Subcutaneous abdominal adipose tissue (tissue), 5 donors: ENCODE results near the gene NENF.

ENCODE experiments used
- H3K27ac ChIP-seq: one replicate; pipeline ENCODE4 v1.7.0; 2013; ENCODE audit warnings: low read depth, mild to moderate bottlenecking, inconsistent platforms, low read length, moderate library complexity
- H3K27me3 ChIP-seq, 5 donors: one replicate each; pipeline ENCODE4 v1.7.0; 2013; ENCODE audit warnings: low read length in 5 of 5, inconsistent platforms in 1 of 5; ENCODE audit not compliant: control insufficient read depth in 5 of 5, insufficient read depth in 4 of 5
- H3K36me3 ChIP-seq, 5 donors: one replicate each; pipeline ENCODE4 v1.7.0; 2013; ENCODE audit warnings: low read length in 5 of 5; ENCODE audit not compliant: control insufficient read depth in 5 of 5, insufficient read depth in 5 of 5
- H3K4me1 ChIP-seq, 5 donors: one replicate each; pipeline ENCODE4 v1.7.0; 2013; ENCODE audit warnings: low read length in 5 of 5, mild to moderate bottlenecking in 3 of 5, moderate library complexity in 1 of 5; ENCODE audit not compliant: control insufficient read depth in 5 of 5, insufficient read depth in 5 of 5
- H3K4me3 ChIP-seq, 5 donors: one replicate each; pipeline ENCODE4 v1.7.0; 2013; ENCODE audit warnings: low read length in 5 of 5, low read depth in 1 of 5
- H3K9ac ChIP-seq, 5 donors: one replicate each; pipeline ENCODE4 v1.7.0; 2013; ENCODE audit warnings: low read length in 5 of 5, mild to moderate bottlenecking in 4 of 5, moderate library complexity in 3 of 5
- H3K9me3 ChIP-seq, 5 donors: one replicate each; pipeline ENCODE4 v1.7.0; 2013; ENCODE audit warnings: low read length in 5 of 5; ENCODE audit not compliant: control insufficient read depth in 5 of 5
- donor health status: healthy.
- donor health status: healthy.
- donor health status: healthy.
- donor health status: healthy.
- donor health status: healthy.

The NENF gene

DNA sequence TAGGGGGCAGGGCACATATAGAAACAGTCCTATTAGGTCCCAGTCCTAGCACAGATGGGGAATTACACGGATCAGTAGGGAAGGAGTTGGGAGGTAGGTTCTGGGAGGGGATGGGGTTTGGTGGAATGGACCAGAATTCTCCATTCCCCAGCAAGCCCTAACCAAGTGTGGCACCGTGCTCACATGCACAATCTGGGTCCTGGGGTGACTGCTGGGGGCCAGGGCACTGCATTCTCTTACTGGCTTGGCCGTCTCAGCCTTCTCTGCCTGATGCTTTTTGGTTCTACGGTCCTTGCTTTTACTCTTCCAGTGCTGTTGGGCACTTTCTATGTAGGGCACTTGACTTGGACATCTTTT is 53.9 kb downstream of the NENF start:
- H3K36me3 ChIP-seq, result no peaks in the 10 kb centered on the region
- H3K9me3 ChIP-seq, result no peaks in the 10 kb centered on the region
- H3K27me3 ChIP-seq, result peaks cover 0 to 7% (median 0%) of the 10 kb centered on the region in 5 donors
- no peak overlapping the region for H3K27ac ChIP-seq
- H3K9ac ChIP-seq, result no peak overlapping the region
- peaks cover 5 to 32% (median 8%) of the 10 kb centered on the region in 5 donors for H3K4me1 ChIP-seq
- no peak overlapping the region for H3K4me3 ChIP-seq

DNA sequence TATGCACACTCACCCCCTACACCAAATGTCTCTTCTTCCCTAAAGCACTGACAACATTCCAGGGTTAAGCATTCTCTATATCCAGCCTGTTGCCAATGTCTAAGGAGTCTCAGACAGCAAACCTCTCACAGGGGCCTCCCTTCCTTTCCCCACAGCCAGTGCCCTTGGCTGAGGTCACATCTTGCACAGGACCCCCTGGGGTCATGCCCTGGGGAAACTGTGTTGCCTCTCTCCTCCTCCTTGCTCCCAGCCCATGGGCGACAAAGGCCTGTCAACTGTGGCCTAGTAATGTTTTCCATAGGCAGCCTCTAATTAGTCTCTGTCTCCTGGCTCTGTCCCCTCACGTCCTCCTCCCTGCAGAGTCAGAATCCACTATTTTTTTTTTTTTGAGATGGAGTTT is 54.6 kb downstream of the NENF start:
- no peak overlapping the region for H3K27ac ChIP-seq

GRCh38 chr1:212487774-212488435 is 55.2 kb downstream of the NENF start:
- H3K9me3 ChIP-seq, result no peaks in the 10 kb centered on the region
- H3K4me3 ChIP-seq, result no peak overlapping the region
- no peaks in the 10 kb centered on the region for H3K36me3 ChIP-seq
- H3K9ac ChIP-seq, result no peak overlapping the region
- H3K27me3 ChIP-seq, result peaks cover 0 to 7% (median 0%) of the 10 kb centered on the region in 5 donors
- peaks cover 5 to 36% (median 8%) of the 10 kb centered on the region in 5 donors for H3K4me1 ChIP-seq
- H3K27ac ChIP-seq, result no peak overlapping the region

More for the DNA sequence above, 54.6 kb downstream of the NENF start:
- no peaks in the 10 kb centered on the region for H3K36me3 ChIP-seq
- peaks cover 0 to 7% (median 0%) of the 10 kb centered on the region in 5 donors for H3K27me3 ChIP-seq
- no peaks in the 10 kb centered on the region for H3K9me3 ChIP-seq
- no peak overlapping the region for H3K4me3 ChIP-seq
- H3K9ac ChIP-seq, result no peak overlapping the region
- H3K4me1 ChIP-seq, result peaks cover 5 to 36% (median 8%) of the 10 kb centered on the region in 5 donors

DNA sequence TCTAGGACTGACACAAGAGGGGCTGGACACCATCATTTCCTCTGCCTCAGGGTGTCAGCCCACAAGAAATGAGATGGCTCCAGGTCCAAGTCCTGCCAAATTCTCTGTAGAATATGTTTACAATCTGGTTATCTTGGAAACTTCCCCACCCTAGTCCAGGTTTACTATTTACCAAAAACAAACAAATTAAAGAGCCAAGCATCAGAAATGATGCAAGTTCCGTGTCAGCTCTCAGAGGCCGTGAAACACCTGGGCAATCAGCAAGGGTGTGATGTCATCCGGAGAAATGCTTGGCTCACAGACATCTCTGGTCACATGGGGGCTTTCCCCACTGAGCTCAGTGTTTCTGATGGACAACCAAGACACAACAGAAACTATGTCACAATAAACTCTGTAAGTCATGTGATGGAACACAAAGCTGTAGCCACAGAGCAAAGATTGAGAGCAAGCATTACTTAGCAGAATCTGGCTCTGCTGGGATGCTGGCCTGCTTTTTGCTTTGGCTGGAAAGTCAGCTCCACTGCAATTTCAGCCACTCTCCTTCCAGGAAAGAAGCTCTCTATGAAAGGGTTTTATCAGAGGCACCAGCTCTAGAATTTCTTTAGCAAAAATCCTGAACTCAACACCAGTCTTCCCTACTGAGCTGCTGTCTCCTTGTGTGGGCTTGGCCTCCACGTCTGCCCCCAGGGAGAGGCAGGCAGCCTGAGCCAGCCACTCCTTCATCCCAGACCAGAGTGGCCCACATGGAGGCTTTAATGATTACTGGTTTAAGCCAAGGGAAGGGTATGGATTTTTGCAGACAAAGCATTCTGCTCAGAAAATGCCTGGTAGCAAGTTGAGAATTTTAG is 55.9 kb downstream of the NENF start:
- no peaks in the 10 kb centered on the region for H3K36me3 ChIP-seq
- no peak overlapping the region for H3K27ac ChIP-seq
- H3K9me3 ChIP-seq, result no peaks in the 10 kb centered on the region
- no peak overlapping the region for H3K4me3 ChIP-seq
- peaks cover 0 to 7% (median 0%) of the 10 kb centered on the region in 5 donors for H3K27me3 ChIP-seq
- no peak overlapping the region for H3K9ac ChIP-seq
- peaks cover 5 to 36% (median 8%) of the 10 kb centered on the region in 5 donors for H3K4me1 ChIP-seq

GRCh38 chr1:212489284-212489859 is 56.7 kb downstream of the NENF start:
- H3K4me3 ChIP-seq, result no peak overlapping the region
- H3K36me3 ChIP-seq, result no peaks in the 10 kb centered on the region
- H3K27me3 ChIP-seq, result peaks cover 0 to 7% (median 0%) of the 10 kb centered on the region in 5 donors
- H3K9me3 ChIP-seq, result no peaks in the 10 kb centered on the region
- no peak overlapping the region for H3K27ac ChIP-seq
- peaks cover 5 to 36% (median 8%) of the 10 kb centered on the region in 5 donors for H3K4me1 ChIP-seq
- no peak overlapping the region for H3K9ac ChIP-seq

GRCh38 chr1:212490276-212490675 is 57.6 kb downstream of the NENF start:
- no peaks in the 10 kb centered on the region for H3K36me3 ChIP-seq
- H3K4me1 ChIP-seq, result peaks cover 5 to 38% (median 11%) of the 10 kb centered on the region in 5 donors
- peaks cover 0 to 7% (median 0%) of the 10 kb centered on the region in 5 donors for H3K27me3 ChIP-seq
- H3K9me3 ChIP-seq, result no peaks in the 10 kb centered on the region
- no peak overlapping the region for H3K4me3 ChIP-seq
- H3K9ac ChIP-seq, result no peak overlapping the region
- no peak overlapping the region for H3K27ac ChIP-seq

GRCh38 chr1:212491454-212491853 is 58.7 kb downstream of the NENF start:
- Histone ChIP-seq H3K4me3 (no peak overlapping the region), H3K9me3 (no peaks in the 10 kb centered on the region), H3K9ac (no peak overlapping the region), H3K27me3 (no peaks in the 10 kb centered on the region), H3K27ac (no peak overlapping the region), H3K36me3 (no peaks in the 10 kb centered on the region), H3K4me1 (peaks cover 7 to 38% (median 19%) of the 10 kb centered on the region in 5 donors)
